HCT116 (cell line): ENCODE results near the gene TTC29. TPM values are rescaled to one million over a fixed set of nuclear protein-coding genes. Genes with fewer than 3 reads are reported as not detected.
"Not testable (repeated sequence)": the region's sequence is repeated elsewhere in the genome, so short reads cannot be mapped to it uniquely, and the experiment has no call there.

Experiments
- ATAC-seq: fragments of 200-7000 bp; cut with Tn5 transposase; 2 replicates; pipeline ENCODE4 v1.9.1; 2020; ENCODE audit warnings: mild to moderate bottlenecking, moderate library complexity
- BruUV-seq: library from RNA; stranded (reverse); fragments of 400-500 nt; replicated peaks from 2 replicates; lab custom pipeline; 2021; lab: Mats Ljungman, UMichigan
- CTCF ChIA-PET: fragments of 300-600 bp; sonication (Branson Sonifier 250); formaldehyde crosslinking; loops from one replicate; lab custom pipeline; 2021; ENCODE audit warnings: antibody characterized with exemption; lab: Charles Lee
- POLR2A ChIA-PET: fragments of 300-600, 350-600 bp; sonication (Branson Sonifier 250); formaldehyde crosslinking; loops from one replicate; lab custom pipeline; 2021; ENCODE audit warnings: antibody characterized with exemption; lab: Charles Lee
- RAD21 ChIA-PET, 2 experiments: fragments of 300-600 bp; sonication (Branson Sonifier 250); formaldehyde crosslinking; loops; one replicate each; lab custom pipeline; 2023; ENCODE audit warnings: low total read pairs in 2 of 2; ENCODE audit not compliant: uncharacterized antibody in 2 of 2, unreplicated experiment in 2 of 2, low non-redundant PET in 1 of 2; lab: Charles Lee
- DNase-seq: peaks from one replicate; pipeline ENCODE4 v3.0.0-alpha.2; 2010; ENCODE audit warnings: low read depth, low spot score
- H2AFZ ChIP-seq: fragments of 200-600 bp; shearing (Covaris generic), sonication (generic); 2 replicates; pipeline ENCODE4 v1.6.1; 2017; ENCODE audit warnings: low read depth, mixed run types, mixed read lengths, antibody characterized with exemption, low read length; ENCODE audit not compliant: poor library complexity, severe bottlenecking
- H3K27ac ChIP-seq: 2 replicates; pipeline ENCODE4 v1.5.1; 2012; ENCODE audit warnings: low read depth, low read length
- H3K27me3 ChIP-seq: fragments of 200-600 bp; sonication (generic); 2 replicates; pipeline ENCODE4 v1.6.1; 2016; ENCODE audit warnings: mixed run types, low read length, mixed read lengths; ENCODE audit not compliant: insufficient read depth
- H3K36me3 ChIP-seq, 2 experiments: fragments of 200-500 bp in 1 of 2; fragments of 200-600 bp in 1 of 2; sonication (Bioruptor generic) in 1 of 2; sonication (generic) in 1 of 2; 2 replicates each; pipeline versions ENCODE4 v1.5.1 to v1.6.1; 2014 to 2016; ENCODE audit warnings: low read length in 2 of 2, inconsistent platforms in 1 of 2, mixed read lengths in 1 of 2, mixed run types in 1 of 2; ENCODE audit not compliant: insufficient read depth in 2 of 2, control insufficient read depth in 1 of 2
- H3K4me1 ChIP-seq, 2 experiments: fragments of 200-600 bp in 1 of 2; sonication (generic) in 1 of 2; 2 replicates each; pipeline versions ENCODE4 v1.5.1 to v1.6.1; 2012 to 2017; ENCODE audit warnings: low read length in 2 of 2, inconsistent platforms in 1 of 2, mild to moderate bottlenecking in 1 of 2, mixed read lengths in 1 of 2, mixed run types in 1 of 2, moderate library complexity in 1 of 2; ENCODE audit not compliant: insufficient read depth in 2 of 2, control insufficient read depth in 1 of 2
- H3K4me2 ChIP-seq: fragments of 200-600 bp; sonication (generic); 2 replicates; pipeline ENCODE4 v1.6.1; 2017; ENCODE audit warnings: mixed run types, low read length, mixed read lengths
- H3K4me3 ChIP-seq, 2 experiments: fragments of 200-600 bp in 1 of 2; sonication (generic) in 1 of 2; replicated peaks in 1 of 2; 2 replicates each; pipeline ENCODE4 v1.5.1; 2011 to 2016; ENCODE audit warnings: low read length in 2 of 2, control low read depth in 1 of 2, low read depth in 1 of 2, mild to moderate bottlenecking in 1 of 2, mixed read lengths in 1 of 2, mixed run types in 1 of 2
- H3K79me2 ChIP-seq: fragments of 200-600 bp; sonication (generic); 2 replicates; pipeline ENCODE4 v1.6.1; 2017; ENCODE audit warnings: mild to moderate bottlenecking, mixed run types, low read length, moderate library complexity, mixed read lengths; ENCODE audit not compliant: insufficient read depth
- H3K9ac ChIP-seq: fragments of 200-600 bp; sonication (generic); 2 replicates; pipeline ENCODE4 v1.6.1; 2016; ENCODE audit warnings: low read length, mixed read lengths
- H3K9me2 ChIP-seq: fragments of 200-600 bp; sonication (generic), shearing (Covaris generic); 2 replicates; pipeline ENCODE4 v1.6.1; 2017; ENCODE audit warnings: mixed run types, mild to moderate bottlenecking, moderate library complexity; ENCODE audit not compliant: insufficient read depth
- H3K9me3 ChIP-seq, 2 experiments: fragments of 200-500 bp in 1 of 2; fragments of 200-600 bp in 1 of 2; sonication (Bioruptor generic) in 1 of 2; sonication (generic) in 1 of 2; 2 replicates each; pipeline ENCODE4 v1.6.1; 2014 to 2017; ENCODE audit warnings: low read length in 2 of 2, mixed read lengths in 2 of 2, inconsistent platforms in 1 of 2, low read depth in 1 of 2, mild to moderate bottlenecking in 1 of 2, mixed run types in 1 of 2, moderate library complexity in 1 of 2; ENCODE audit not compliant: control insufficient read depth in 1 of 2, insufficient read depth in 1 of 2
- H4K20me1 ChIP-seq: fragments of 200-600 bp; sonication (generic), shearing (Covaris generic); 2 replicates; pipeline ENCODE4 v1.6.1; 2017; ENCODE audit warnings: mixed run types, mild to moderate bottlenecking, moderate library complexity; ENCODE audit not compliant: insufficient read depth
- CEBPB ChIP-seq: IDR thresholded peaks from 2 replicates; pipeline ENCODE4 v1.6.1; 2012; ENCODE audit warnings: low read depth
- EGR1 ChIP-seq: IDR thresholded peaks from 2 replicates; pipeline ENCODE4 v1.6.1; 2012; ENCODE audit warnings: low read depth
- MAX ChIP-seq: IDR thresholded peaks from 2 replicates; pipeline ENCODE4 v1.6.1; 2012
- POLR2AphosphoS5 ChIP-seq: IDR thresholded peaks from 2 replicates; pipeline ENCODE4 v1.6.1; 2011; ENCODE audit warnings: mild to moderate bottlenecking, low read depth, low read length, moderate library complexity
- REST ChIP-seq: IDR thresholded peaks from 2 replicates; pipeline ENCODE4 v1.6.1; 2012; ENCODE audit warnings: low read depth
- ZFX ChIP-seq: fragments of 450-650 bp; IDR thresholded peaks from 2 replicates; pipeline ENCODE4 v1.6.1; 2017
- intact Hi-C: fragments of 100-400 bp; cut with micrococcal nuclease; formaldehyde crosslinking; loops from 2 replicates; pipeline ENCODE4 v1.10.0; 2022
- total RNA-seq: library from RNA; stranded (reverse); gene quantifications from one replicate; pipeline ENCODE4 v1.2.1, GENCODE V29; 2021; ENCODE audit not compliant: unreplicated experiment

Gene TTC29
- total RNA-seq, 1 experiment from 2014 or later: not detected

GRCh38 chr4:146833530-146833929 is 112.1 kb downstream of the TTC29 start:
- no peak for TF ChIP-seq ZFX
- no peak for TF ChIP-seq CEBPB
- TF ChIP-seq MAX: no peak
- no peak for TF ChIP-seq REST
- no peak for TF ChIP-seq EGR1
- TF ChIP-seq POLR2AphosphoS5: no peak
- TF ChIP-seq, all 23 proteins: peak for 0
- CTCF ChIA-PET: no interaction called here
- no peak for DNase-seq
- no peaks in the 10 kb centered on the region for H3K4me1 ChIP-seq
- H3K36me3 ChIP-seq: no peaks in the 10 kb centered on the region
- no TSS peak for BruUV-seq
- no peak overlapping the region for H3K4me3 ChIP-seq
- peaks cover 10% of the 10 kb centered on the region; the same call in 1 of the 2 replicates for H3K27me3 ChIP-seq
- RAD21 ChIA-PET: no interaction called here
- H3K9me2 ChIP-seq: no peaks in the 10 kb centered on the region
- H3K9me3 ChIP-seq: no peaks in the 10 kb centered on the region
- H3K27ac ChIP-seq: no peak overlapping the region
- no peaks in the 10 kb centered on the region for H3K79me2 ChIP-seq
- H2AFZ ChIP-seq: no peak overlapping the region
- intact Hi-C loops: no loop called here
- no peaks in the 10 kb centered on the region for H4K20me1 ChIP-seq
- ATAC-seq: no peak
- POLR2A ChIA-PET: no interaction called here
- H3K9ac ChIP-seq: no peak overlapping the region
- no peak overlapping the region for H3K4me2 ChIP-seq

- H3K79me2 ChIP-seq, H3K4me3 ChIP-seq, H3K27me3 ChIP-seq, H3K9me2 ChIP-seq, H3K4me2 ChIP-seq, RAD21 ChIA-PET, H3K9me3 ChIP-seq, DNase-seq, H3K9ac ChIP-seq, BruUV-seq, H3K27ac ChIP-seq, H2AFZ ChIP-seq, H3K4me1 ChIP-seq, H3K36me3 ChIP-seq, POLR2A ChIA-PET, CTCF ChIA-PET, ATAC-seq, H4K20me1 ChIP-seq, intact Hi-C loops: not testable (repeated sequence)
Measured at GRCh38 chr4:146822980-146823379, 122.7 kb downstream of the TTC29 start.
